Measurements from ENCODE around the gene SF3B6. TPM values are rescaled to one million over a fixed set of nuclear protein-coding genes. Genes with fewer than 3 reads are reported as not detected.
"Not testable (repeated sequence)": the region's sequence is repeated elsewhere in the genome, so short reads cannot be mapped to it uniquely, and the experiment has no call there.

Gene SF3B6
- total RNA-seq, 4 donors from 2014 or later: 73.7 to 93.1 (median 81.5) TPM

DNA sequence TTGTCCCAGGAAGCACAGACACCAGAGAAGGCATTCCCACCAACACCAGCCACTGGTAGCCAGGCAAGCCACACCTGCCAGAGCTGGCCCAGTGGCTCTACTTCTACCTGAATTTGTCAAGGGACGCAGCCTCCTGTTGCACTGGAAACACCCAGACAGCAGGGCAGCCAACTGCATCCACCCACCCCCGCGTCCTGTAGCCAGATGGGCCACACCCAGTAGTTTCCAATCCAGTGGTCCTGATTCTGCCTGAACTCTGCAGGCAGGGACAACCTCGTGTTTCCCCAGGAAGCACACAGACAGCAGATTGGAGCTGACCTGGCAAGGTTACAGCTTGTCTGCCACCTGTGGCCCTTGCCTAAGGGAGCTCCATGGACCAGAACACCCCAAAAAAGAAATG is 28.8 kb upstream of the SF3B6 start:
- Histone ChIP-seq H3K4me3 (no peak overlapping the region), H3K9me3 (no peaks in the 10 kb centered on the region), H3K36me3 (peaks cover 0 to 19% (median 0%) of the 10 kb centered on the region in 3 donors), H3K27me3 (no peaks in the 10 kb centered on the region), H3K27ac (no peak overlapping the region), H3K4me1 (peaks cover 0 to 7% (median 0%) of the 10 kb centered on the region in 4 donors)
- no peak for TF ChIP-seq EP300 (IDR thresholded peaks at IDR 0.05)
- TF ChIP-seq POLR2A (IDR thresholded peaks at IDR 0.05): no peak
- TF ChIP-seq, protein P1, sequence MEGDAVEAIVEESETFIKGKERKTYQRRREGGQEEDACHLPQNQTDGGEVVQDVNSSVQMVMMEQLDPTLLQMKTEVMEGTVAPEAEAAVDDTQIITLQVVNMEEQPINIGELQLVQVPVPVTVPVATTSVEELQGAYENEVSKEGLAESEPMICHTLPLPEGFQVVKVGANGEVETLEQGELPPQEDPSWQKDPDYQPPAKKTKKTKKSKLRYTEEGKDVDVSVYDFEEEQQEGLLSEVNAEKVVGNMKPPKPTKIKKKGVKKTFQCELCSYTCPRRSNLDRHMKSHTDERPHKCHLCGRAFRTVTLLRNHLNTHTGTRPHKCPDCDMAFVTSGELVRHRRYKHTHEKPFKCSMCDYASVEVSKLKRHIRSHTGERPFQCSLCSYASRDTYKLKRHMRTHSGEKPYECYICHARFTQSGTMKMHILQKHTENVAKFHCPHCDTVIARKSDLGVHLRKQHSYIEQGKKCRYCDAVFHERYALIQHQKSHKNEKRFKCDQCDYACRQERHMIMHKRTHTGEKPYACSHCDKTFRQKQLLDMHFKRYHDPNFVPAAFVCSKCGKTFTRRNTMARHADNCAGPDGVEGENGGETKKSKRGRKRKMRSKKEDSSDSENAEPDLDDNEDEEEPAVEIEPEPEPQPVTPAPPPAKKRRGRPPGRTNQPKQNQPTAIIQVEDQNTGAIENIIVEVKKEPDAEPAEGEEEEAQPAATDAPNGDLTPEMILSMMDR (IDR thresholded peaks at IDR 0.05): no peak
- WGBS, 2 donors: 69 to 74% methylated on average over 4 of the region's 4 CpGs
- DNase-seq (ENCODE audit: low spot score in 2 of 2): no peak

DNA sequence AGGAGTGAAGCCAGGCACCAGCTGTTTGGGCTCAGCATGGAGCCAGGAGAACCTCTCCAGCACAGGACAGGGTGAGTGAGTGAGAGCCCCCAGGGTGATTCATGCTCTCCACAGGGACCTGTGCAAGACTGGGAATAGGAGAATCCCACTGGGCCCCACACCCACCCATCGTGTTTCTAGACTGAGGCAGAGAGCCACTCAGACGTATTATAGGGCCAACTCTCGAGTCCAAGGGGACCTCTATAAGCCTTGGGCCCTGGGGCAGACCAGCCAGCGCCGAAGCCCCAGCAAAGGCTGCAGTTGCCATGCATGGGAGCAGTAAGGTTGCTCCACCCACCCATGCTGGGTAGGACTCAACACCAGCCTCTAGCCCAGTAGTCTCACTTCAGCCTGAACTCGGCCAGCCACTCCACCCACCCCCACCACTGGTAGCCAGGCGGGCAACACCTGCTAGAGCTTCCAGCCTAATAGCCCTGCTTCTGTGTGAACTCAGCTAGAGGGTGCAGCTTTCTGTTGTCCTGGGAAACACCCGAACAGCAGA is 28.1 kb upstream of the SF3B6 start:
- Histone ChIP-seq H3K4me3 (no peak overlapping the region), H3K4me1 (peaks cover 0 to 7% (median 0%) of the 10 kb centered on the region in 4 donors), H3K27ac (no peak overlapping the region), H3K9me3 (no peaks in the 10 kb centered on the region), H3K36me3 (peaks cover 0 to 19% (median 0%) of the 10 kb centered on the region in 3 donors), H3K27me3 (no peaks in the 10 kb centered on the region)
- TF ChIP-seq EP300 (IDR thresholded peaks at IDR 0.05) (no peak), POLR2A (IDR thresholded peaks at IDR 0.05) (no peak)
- TF ChIP-seq, protein P1 (IDR thresholded peaks at IDR 0.05): no peak
- DNase-seq (ENCODE audit: low spot score in 2 of 2): no peak
- 91 to 100% methylated on average over 5 to 8 of the region's 8 CpGs for WGBS, 2 donors

DNA sequence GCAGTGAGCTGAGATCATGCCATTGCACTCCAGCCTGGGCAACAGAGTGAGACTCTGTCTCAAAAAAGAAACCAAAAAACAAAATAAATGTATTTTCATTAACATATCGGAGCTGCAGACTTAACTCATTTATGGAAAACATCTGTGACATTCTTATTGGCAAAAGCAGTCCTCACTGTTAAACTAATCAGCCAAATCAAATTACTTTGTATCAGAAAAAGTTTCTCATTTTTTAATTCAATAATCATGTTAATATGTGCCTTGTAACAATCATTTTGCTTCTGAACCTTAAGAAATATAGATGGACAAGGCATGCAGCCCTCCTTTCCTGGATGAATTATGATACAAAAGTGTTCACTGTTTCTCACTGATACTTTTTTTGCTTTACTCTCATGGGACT is 26.6 kb upstream of the SF3B6 start:
- H3K4me1 ChIP-seq: peaks cover 0 to 7% (median 0%) of the 10 kb centered on the region in 4 donors
- H3K4me3 ChIP-seq: no peak overlapping the region
- peaks cover 0 to 19% (median 0%) of the 10 kb centered on the region in 3 donors for H3K36me3 ChIP-seq
- H3K9me3 ChIP-seq: no peaks in the 10 kb centered on the region
- no peaks in the 10 kb centered on the region for H3K27me3 ChIP-seq
- H3K27ac ChIP-seq: no peak overlapping the region
- TF ChIP-seq, protein P1 (IDR thresholded peaks at IDR 0.05): no peak
- no peak for TF ChIP-seq POLR2A (IDR thresholded peaks at IDR 0.05)
- TF ChIP-seq EP300 (IDR thresholded peaks at IDR 0.05): no peak
- no peak for DNase-seq (ENCODE audit: low spot score in 2 of 2)
- 70 to 78% methylated on average over 1 of the region's 1 CpG for WGBS, 2 donors

DNA sequence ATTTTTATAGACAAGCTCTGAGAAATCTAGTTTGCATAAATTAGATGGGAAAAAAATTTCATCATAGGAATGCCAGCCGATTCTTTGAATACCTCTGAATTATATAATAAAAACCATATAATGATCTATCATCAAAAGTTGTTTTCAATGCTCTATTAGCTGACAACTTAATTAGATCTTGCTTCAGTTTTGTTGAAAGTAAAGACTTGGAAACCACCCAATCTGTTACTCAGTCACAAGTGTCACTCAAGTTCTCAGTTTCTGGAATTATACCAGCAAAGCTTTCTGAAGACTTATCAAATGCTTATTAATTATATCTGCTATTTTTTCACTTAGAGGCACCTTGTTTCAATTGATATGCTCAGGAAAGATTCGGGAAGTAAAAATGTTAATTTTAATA is 25.9 kb upstream of the SF3B6 start:
- no peak for TF ChIP-seq EP300 (IDR thresholded peaks at IDR 0.05)
- no peak for TF ChIP-seq POLR2A (IDR thresholded peaks at IDR 0.05)
- TF ChIP-seq, protein P1 (IDR thresholded peaks at IDR 0.05): no peak
- H3K9me3 ChIP-seq: no peaks in the 10 kb centered on the region
- no peak overlapping the region for H3K4me3 ChIP-seq
- DNase-seq (ENCODE audit: low spot score in 2 of 2): no peak
- WGBS, 2 donors: 82 to 84% methylated on average over 2 of the region's 2 CpGs
- H3K36me3 ChIP-seq: peaks cover 0 to 19% (median 0%) of the 10 kb centered on the region in 3 donors
- H3K27me3 ChIP-seq: no peaks in the 10 kb centered on the region
- H3K4me1 ChIP-seq: peaks cover 0 to 7% (median 0%) of the 10 kb centered on the region in 4 donors
- H3K27ac ChIP-seq: no peak overlapping the region

DNA sequence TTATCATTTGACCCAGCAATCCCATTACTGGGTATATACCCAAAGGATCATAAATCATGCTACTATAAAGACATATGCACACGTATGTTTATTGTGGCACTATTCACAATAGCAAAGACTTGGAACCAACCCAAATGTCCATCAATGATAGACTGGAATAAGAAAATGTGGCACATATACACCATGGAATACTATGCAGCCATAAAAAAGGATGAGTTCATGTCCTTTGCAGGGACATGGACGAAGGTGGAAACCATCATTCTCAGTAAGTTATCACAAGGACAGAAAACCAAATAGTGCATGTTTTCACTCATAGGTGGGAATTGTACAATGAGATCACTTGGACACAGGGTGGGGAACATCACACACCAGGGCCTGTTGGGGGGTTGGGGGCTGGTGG is 24.6 kb upstream of the SF3B6 start:
- H3K9me3 ChIP-seq; H3K27ac ChIP-seq; H3K27me3 ChIP-seq; DNase-seq (ENCODE audit: low spot score in 2 of 2); H3K4me1 ChIP-seq; H3K4me3 ChIP-seq: not testable (repeated sequence)
- 92 to 98% methylated on average over 2 of the region's 2 CpGs for WGBS, 2 donors
- H3K36me3 ChIP-seq: peaks cover 0 to 26% (median 0%) of the 10 kb centered on the region in 3 donors

DNA sequence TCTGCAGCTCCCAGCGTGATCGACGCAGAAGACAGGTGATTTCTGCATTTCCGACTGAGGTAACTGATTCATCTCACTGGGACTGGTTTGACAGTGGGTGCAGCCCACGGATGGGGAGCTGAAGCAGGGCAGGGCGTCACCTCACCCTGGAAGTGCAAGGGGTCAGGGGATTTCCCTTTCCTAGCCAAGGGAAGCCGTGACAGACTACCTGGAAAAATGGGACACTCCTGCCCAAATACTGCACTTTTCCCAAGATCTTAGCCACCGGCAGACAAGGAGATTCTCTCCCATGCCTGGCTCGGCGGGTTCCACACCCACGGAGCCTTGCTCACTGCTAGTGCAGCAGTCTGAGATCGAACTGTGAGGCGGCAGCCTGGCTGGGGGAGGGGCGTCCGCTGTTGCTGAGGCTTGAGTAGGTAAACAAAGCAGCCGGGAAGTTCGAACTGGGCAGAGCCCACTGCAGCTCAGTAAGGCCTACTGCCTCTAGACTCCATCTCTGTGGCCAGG is 19.1 kb upstream of the SF3B6 start:
- peaks cover 0 to 32% (median 0%) of the 10 kb centered on the region in 3 donors for H3K36me3 ChIP-seq
- not testable (repeated sequence) for H3K4me3 ChIP-seq; H3K4me1 ChIP-seq; H3K27me3 ChIP-seq; H3K9me3 ChIP-seq; H3K27ac ChIP-seq; DNase-seq (ENCODE audit: low spot score in 2 of 2)
- 85 to 90% methylated on average over 17 of the region's 17 CpGs for WGBS, 2 donors

DNA sequence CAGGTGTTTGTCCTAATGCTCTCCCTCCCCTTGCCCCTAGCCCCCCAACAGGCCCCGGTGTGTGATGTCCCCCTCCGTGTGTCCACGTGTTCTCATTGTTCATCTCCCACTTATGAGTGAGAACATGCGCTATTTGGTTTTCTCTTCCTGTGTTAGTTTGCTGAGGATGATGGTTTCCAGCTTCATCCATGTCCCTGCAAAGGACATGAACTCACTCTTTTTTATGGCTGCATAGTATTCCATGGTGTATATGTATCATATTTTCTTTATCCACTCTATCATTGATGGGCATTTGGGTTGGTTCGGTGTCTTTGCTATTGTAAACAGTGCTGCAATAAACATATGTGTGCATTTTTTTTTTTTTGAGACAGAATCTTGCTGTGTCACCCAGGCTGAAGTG is 17.1 kb upstream of the SF3B6 start:
- H3K4me1 ChIP-seq; H3K9me3 ChIP-seq; DNase-seq (ENCODE audit: low spot score in 2 of 2); H3K27ac ChIP-seq; H3K4me3 ChIP-seq; H3K27me3 ChIP-seq: not testable (repeated sequence)
- peaks cover 0 to 38% (median 0%) of the 10 kb centered on the region in 3 donors for H3K36me3 ChIP-seq
- WGBS, 2 donors: 96 to 99% methylated on average over 5 of the region's 5 CpGs

All from tibial nerve (tissue), 4 donors.